HG02678 (cell line): Measurements from ENCODE around the gene TBCD.
"Not testable (repeated sequence)": the region's sequence is repeated elsewhere in the genome, so short reads cannot be mapped to it uniquely, and the experiment has no call there.

Experiments used
- ATAC-seq: cut with Tn5 transposase; IDR thresholded peaks from one replicate; pipeline ENCODE4 v1.9.1; 2021; ENCODE audit warnings: mild to moderate bottlenecking, moderate library complexity; ENCODE audit not compliant: unreplicated experiment

Gene TBCD

GRCh38 chr17:82964851-82965341 lies 213.0 kb downstream of the TBCD start:
- no peak for ATAC-seq

GRCh38 chr17:82965371-82965770 lies 213.5 kb downstream of the TBCD start:
- no peak for ATAC-seq

GRCh38 chr17:82966415-82966814 lies 214.6 kb downstream of the TBCD start:
- ATAC-seq = no peak

- no peak for ATAC-seq
Observed at GRCh38 chr17:82967268-82968032, 215.6 kb downstream of the TBCD start.

- not testable (repeated sequence) for ATAC-seq
Observed at GRCh38 chr17:82968033-82968841, 216.4 kb downstream of the TBCD start.

- no peak for ATAC-seq
Observed at GRCh38 chr17:82970067-82970466, 218.2 kb downstream of the TBCD start.

GRCh38 chr17:82970818-82971590 lies 219.1 kb downstream of the TBCD start:
- ATAC-seq = no peak

GRCh38 chr17:82972836-82973372 lies 221.0 kb downstream of the TBCD start:
- ATAC-seq = no peak

GRCh38 chr17:82973456-82974135 lies 221.7 kb downstream of the TBCD start:
- no peak for ATAC-seq

- ATAC-seq = no peak
Observed at GRCh38 chr17:82974136-82974952, 222.5 kb downstream of the TBCD start.

GRCh38 chr17:82976982-82977488 lies 225.2 kb downstream of the TBCD start:
- ATAC-seq = no peak

- ATAC-seq = no peak
Observed at GRCh38 chr17:82977606-82978005, 225.7 kb downstream of the TBCD start.

- no peak for ATAC-seq
Observed at GRCh38 chr17:82978765-82979349, 227.0 kb downstream of the TBCD start.

- no peak for ATAC-seq
Observed at GRCh38 chr17:82979718-82980117, 227.9 kb downstream of the TBCD start.

GRCh38 chr17:82980632-82981031 lies 228.8 kb downstream of the TBCD start:
- ATAC-seq = no peak

GRCh38 chr17:82981141-82981730 lies 229.4 kb downstream of the TBCD start:
- no peak for ATAC-seq

GRCh38 chr17:82983510-82984248 lies 231.8 kb downstream of the TBCD start:
- ATAC-seq = no peak

- not testable (repeated sequence) for ATAC-seq
Observed at GRCh38 chr17:82984249-82984617, 232.4 kb downstream of the TBCD start.
